ENCODE data around the gene NEURL1.
A peak's percentile ranks its signal among the peaks of the same experiment; 100 is the strongest.
"Not testable (repeated sequence)": the region's sequence is repeated elsewhere in the genome, so short reads cannot be mapped to it uniquely, and the experiment has no call there.

NEURL1 gene

GRCh38 chr10:103465411-103466179 is 27.9 kb upstream of the NEURL1 start:
- no peak for DNase-seq

GRCh38 chr10:103466734-103467133 is 26.8 kb upstream of the NEURL1 start:
- no peak for DNase-seq

GRCh38 chr10:103467406-103467805 is 26.1 kb upstream of the NEURL1 start:
- DNase-seq = no peak

- DNase-seq = no peak
Measured at GRCh38 chr10:103469201-103469600, 24.3 kb upstream of the NEURL1 start.

GRCh38 chr10:103470761-103471653 is 22.5 kb upstream of the NEURL1 start:
- peak; percentile 57 for DNase-seq

GRCh38 chr10:103472005-103472404 is 21.5 kb upstream of the NEURL1 start:
- DNase-seq = no peak

GRCh38 chr10:103473261-103473671 is 20.2 kb upstream of the NEURL1 start:
- no peak for DNase-seq

GRCh38 chr10:103474077-103474476 is 19.4 kb upstream of the NEURL1 start:
- DNase-seq = no peak

- no peak for DNase-seq
Measured at GRCh38 chr10:103475437-103475836, 18.1 kb upstream of the NEURL1 start.

- DNase-seq = no peak
Measured at GRCh38 chr10:103476046-103476768, 17.3 kb upstream of the NEURL1 start.

GRCh38 chr10:103478671-103479070 is 14.8 kb upstream of the NEURL1 start:
- no peak for DNase-seq

- no peak for DNase-seq
Measured at GRCh38 chr10:103479135-103479534, 14.4 kb upstream of the NEURL1 start, which contains the start of gene CALHM3. CALHM3 (minus strand) TSS chr10:103479240; CDS start chr10:103479032, 208 bp downstream.

GRCh38 chr10:103480521-103480920 is 13.0 kb upstream of the NEURL1 start:
- DNase-seq = no peak

- peak; percentile 36 for DNase-seq
Measured at GRCh38 chr10:103481974-103482531, 11.5 kb upstream of the NEURL1 start.

GRCh38 chr10:103486635-103487409 is 6.7 kb upstream of the NEURL1 start:
- not testable (repeated sequence) for DNase-seq

GRCh38 chr10:103487410-103487708 is 6.1 kb upstream of the NEURL1 start:
- no peak for DNase-seq

GRCh38 chr10:103490986-103491314 is 2.6 kb upstream of the NEURL1 start:
- DNase-seq = no peak

GRCh38 chr10:103491729-103492364 is 1.7 kb upstream of the NEURL1 start:
- no peak for DNase-seq

GRCh38 chr10:103492655-103493261 is 747 bp upstream of the NEURL1 start:
- DNase-seq = no peak

GRCh38 chr10:103493916-103494877 is 692 bp downstream of the NEURL1 start:
- no peak for DNase-seq
